GM11168 (cell line): ENCODE results near the gene CSNK1G3.
"Not testable (repeated sequence)": the region's sequence is repeated elsewhere in the genome, so short reads cannot be mapped to it uniquely, and the experiment has no call there.

Experiments
- in situ Hi-C: fragments of 300-500 bp; cut with MboI; formaldehyde crosslinking; loops from one replicate; pipeline ENCODE4 v1.12.0; 2022; ENCODE audit warnings: low sequenced_read_pairs; ENCODE audit not compliant: unreplicated experiment

The CSNK1G3 gene

GRCh38 chr5:123511648-123512605 is at the start of gene CSNK1G3:
Gene CSNK1G3, plus strand, starts transcription at chr5:123512177. Its CDS starts 33,487 bp downstream, at chr5:123545664.
- in situ Hi-C loops = no loop called here

GRCh38 chr5:123466839-123467238 is 45.1 kb upstream of the CSNK1G3 start:
- in situ Hi-C loops = not testable (repeated sequence)

- in situ Hi-C loops = no loop called here
Observed at GRCh38 chr5:123471385-123471784, 40.6 kb upstream of the CSNK1G3 start.

GRCh38 chr5:123472150-123472924 is 39.6 kb upstream of the CSNK1G3 start:
- in situ Hi-C loops = no loop called here

- in situ Hi-C loops = no loop called here
Observed at GRCh38 chr5:123474228-123474627, 37.7 kb upstream of the CSNK1G3 start.

GRCh38 chr5:123476731-123477130 is 35.2 kb upstream of the CSNK1G3 start:
- in situ Hi-C loops = no loop called here

GRCh38 chr5:123478546-123478945 is 33.4 kb upstream of the CSNK1G3 start:
- in situ Hi-C loops = no loop called here

- in situ Hi-C loops = no loop called here
Observed at GRCh38 chr5:123482258-123482657, 29.7 kb upstream of the CSNK1G3 start.

- in situ Hi-C loops = no loop called here
Observed at GRCh38 chr5:123483446-123484077, 28.4 kb upstream of the CSNK1G3 start.

- in situ Hi-C loops = no loop called here
Observed at GRCh38 chr5:123485275-123485674, 26.7 kb upstream of the CSNK1G3 start.

GRCh38 chr5:123486951-123487655 is 24.9 kb upstream of the CSNK1G3 start:
- in situ Hi-C loops = no loop called here

GRCh38 chr5:123490974-123491373 is 21.0 kb upstream of the CSNK1G3 start:
- in situ Hi-C loops = no loop called here

- in situ Hi-C loops = loop anchor here (5.0 kb wide), 1 partner anchor 33 kb away; no protein-coding TSS in a partner anchor
Observed at GRCh38 chr5:123495211-123495610, 16.8 kb upstream of the CSNK1G3 start.

- in situ Hi-C loops = loop anchor here (5.0 kb wide), 1 partner anchor 35 kb away; no protein-coding TSS in a partner anchor
Observed at GRCh38 chr5:123496892-123497291, 15.1 kb upstream of the CSNK1G3 start.

- in situ Hi-C loops = no loop called here
Observed at GRCh38 chr5:123500471-123500870, 11.5 kb upstream of the CSNK1G3 start.

GRCh38 chr5:123502120-123502519 is 9.9 kb upstream of the CSNK1G3 start:
- in situ Hi-C loops = no loop called here

GRCh38 chr5:123503299-123503698 is 8.7 kb upstream of the CSNK1G3 start:
- in situ Hi-C loops = no loop called here

- in situ Hi-C loops = no loop called here
Observed at GRCh38 chr5:123505633-123506032, 6.3 kb upstream of the CSNK1G3 start.

GRCh38 chr5:123508441-123508840 is 3.5 kb upstream of the CSNK1G3 start:
- in situ Hi-C loops = no loop called here

GRCh38 chr5:123511290-123511647 is 708 bp upstream of the CSNK1G3 start:
- in situ Hi-C loops = no loop called here
